ENCODE results near the gene C12orf42. TPM values are rescaled to one million over a fixed set of nuclear protein-coding genes. Genes with fewer than 3 reads are reported as not detected.
A peak's percentile ranks its signal among the peaks of the same experiment; 100 is the strongest.

Gene C12orf42
- not detected for total RNA-seq

GRCh38 chr12:103495469-103496456 is at the start of gene C12orf42:
TSS of gene C12orf42 (minus strand) at chr12:103495968. CDS start at chr12:103478426, 17,542 bp downstream.
- H3K36me3 Mint-ChIP-seq (ENCODE audit: low read depth) = no peaks in the 10 kb centered on the region
- H3K27me3 Mint-ChIP-seq (ENCODE audit: low read depth) = peaks cover 34% of the 10 kb centered on the region
- peaks cover 29% of the 10 kb centered on the region for H3K4me1 Mint-ChIP-seq (ENCODE audit: low read depth)
- H3K4me3 Mint-ChIP-seq = peak within 1 kb of the TSS; percentile 57
- H3K9me3 Mint-ChIP-seq = peaks cover 6% of the 10 kb centered on the region
- DNase-seq = peak; percentile 77
- H3K27ac Mint-ChIP-seq = no peak within 1 kb of the TSS
- CTCF ChIA-PET = interaction anchor here (0.5 to 4.5 kb wide), 5 partner anchors 9 to 550 kb away, joined by 3 to 40 read pairs (median 4); no protein-coding TSS in a partner anchor
- intact Hi-C loops (cut with micrococcal nuclease) = loop anchor here (1.0 to 5.0 kb wide), 5 partner anchors 10 to 612 kb away; no protein-coding TSS in a partner anchor

- DNase-seq = no peak
- Mint-ChIP-seq H3K4me3 (no peak overlapping the region), H3K36me3 (ENCODE audit: low read depth) (no peaks in the 10 kb centered on the region), H3K27me3 (ENCODE audit: low read depth) (peaks cover 4% of the 10 kb centered on the region), H3K27ac (no peak overlapping the region), H3K9me3 (no peaks in the 10 kb centered on the region), H3K4me1 (ENCODE audit: low read depth) (no peaks in the 10 kb centered on the region)
- CTCF ChIA-PET = interaction anchor here (0.8 kb wide), 1 partner anchor 46 kb away, joined by 4 read pairs; the partner anchor contains the start of gene C12orf42
- intact Hi-C loops (cut with micrococcal nuclease) = no loop called here
These were observed 46.3 kb upstream of the C12orf42 start for GRCh38 chr12:103542078-103542477.

GRCh38 chr12:103540319-103540718 is 44.6 kb upstream of the C12orf42 start:
- H3K27me3 Mint-ChIP-seq (ENCODE audit: low read depth) = peaks cover 2% of the 10 kb centered on the region
- H3K4me3 Mint-ChIP-seq = no peak overlapping the region
- no peak overlapping the region for H3K27ac Mint-ChIP-seq
- CTCF ChIA-PET = interaction anchor here (0.9 to 1.3 kb wide), 2 partner anchors 9 to 656 kb away, joined by 3 to 4 read pairs; no protein-coding TSS in a partner anchor
- H3K4me1 Mint-ChIP-seq (ENCODE audit: low read depth) = no peaks in the 10 kb centered on the region
- intact Hi-C loops (cut with micrococcal nuclease) = no loop called here
- no peaks in the 10 kb centered on the region for H3K36me3 Mint-ChIP-seq (ENCODE audit: low read depth)
- H3K9me3 Mint-ChIP-seq = no peaks in the 10 kb centered on the region
- no peak for DNase-seq

- CTCF ChIA-PET = interaction anchor here (1.1 kb wide), 1 partner anchor 10 kb away, joined by 3 read pairs; no protein-coding TSS in a partner anchor
- intact Hi-C loops (cut with micrococcal nuclease) = no loop called here
- Mint-ChIP-seq H3K4me1 (ENCODE audit: low read depth) (no peaks in the 10 kb centered on the region), H3K9me3 (no peaks in the 10 kb centered on the region), H3K36me3 (ENCODE audit: low read depth) (no peaks in the 10 kb centered on the region), H3K4me3 (no peak overlapping the region), H3K27me3 (ENCODE audit: low read depth) (peaks cover 2% of the 10 kb centered on the region), H3K27ac (no peak overlapping the region)
- peak; percentile 12 for DNase-seq
These were observed 42.6 kb upstream of the C12orf42 start for GRCh38 chr12:103538397-103538796.

GRCh38 chr12:103530307-103531066 is 34.7 kb upstream of the C12orf42 start:
- intact Hi-C loops (cut with micrococcal nuclease) = loop anchor here (2.0 kb wide), 1 partner anchor 16 kb away; no protein-coding TSS in a partner anchor
- Mint-ChIP-seq H3K4me1 (ENCODE audit: low read depth) (peaks cover 7% of the 10 kb centered on the region), H3K36me3 (ENCODE audit: low read depth) (no peaks in the 10 kb centered on the region), H3K27me3 (ENCODE audit: low read depth) (peaks cover 3% of the 10 kb centered on the region), H3K27ac (no peak overlapping the region), H3K9me3 (no peaks in the 10 kb centered on the region), H3K4me3 (no peak overlapping the region)
- DNase-seq = peak; percentile 34
- CTCF ChIA-PET = interaction anchor here (2.4 kb wide), 1 partner anchor 18 kb away, joined by 10 read pairs; no protein-coding TSS in a partner anchor

- H3K27ac Mint-ChIP-seq = no peak overlapping the region
- intact Hi-C loops (cut with micrococcal nuclease) = no loop called here
- H3K27me3 Mint-ChIP-seq (ENCODE audit: low read depth) = peaks cover 3% of the 10 kb centered on the region
- H3K4me1 Mint-ChIP-seq (ENCODE audit: low read depth) = peaks cover 7% of the 10 kb centered on the region
- no peak for DNase-seq
- no peaks in the 10 kb centered on the region for H3K9me3 Mint-ChIP-seq
- H3K36me3 Mint-ChIP-seq (ENCODE audit: low read depth) = no peaks in the 10 kb centered on the region
- CTCF ChIA-PET = interaction anchor here (0.6 to 2.4 kb wide), 2 partner anchors 19 to 32 kb away, joined by 3 to 10 read pairs; no protein-coding TSS in a partner anchor
- H3K4me3 Mint-ChIP-seq = no peak overlapping the region
These were observed 33.5 kb upstream of the C12orf42 start for GRCh38 chr12:103529306-103529705.

GRCh38 chr12:103524238-103524875 is 28.6 kb upstream of the C12orf42 start:
- CTCF ChIA-PET = interaction anchor here (0.5 kb wide), 1 partner anchor 51 kb away, joined by 3 read pairs; no protein-coding TSS in a partner anchor
- no peak for DNase-seq
- no peaks in the 10 kb centered on the region for H3K9me3 Mint-ChIP-seq
- intact Hi-C loops (cut with micrococcal nuclease) = no loop called here
- H3K27me3 Mint-ChIP-seq (ENCODE audit: low read depth) = peaks cover 5% of the 10 kb centered on the region
- H3K27ac Mint-ChIP-seq = no peak overlapping the region
- no peaks in the 10 kb centered on the region for H3K4me1 Mint-ChIP-seq (ENCODE audit: low read depth)
- H3K4me3 Mint-ChIP-seq = no peak overlapping the region
- no peaks in the 10 kb centered on the region for H3K36me3 Mint-ChIP-seq (ENCODE audit: low read depth)

GRCh38 chr12:103523771-103524170 is 28.0 kb upstream of the C12orf42 start:
- Mint-ChIP-seq H3K27ac (no peak overlapping the region), H3K27me3 (ENCODE audit: low read depth) (peaks cover 5% of the 10 kb centered on the region), H3K4me1 (ENCODE audit: low read depth) (peaks cover 2% of the 10 kb centered on the region), H3K36me3 (ENCODE audit: low read depth) (no peaks in the 10 kb centered on the region), H3K4me3 (no peak overlapping the region), H3K9me3 (no peaks in the 10 kb centered on the region)
- intact Hi-C loops (cut with micrococcal nuclease) = no loop called here
- DNase-seq = no peak
- CTCF ChIA-PET = interaction anchor here (0.5 to 1.1 kb wide), 2 partner anchors 21 to 52 kb away, joined by 3 read pairs; no protein-coding TSS in a partner anchor

- Mint-ChIP-seq H3K9me3 (no peaks in the 10 kb centered on the region), H3K27ac (no peak overlapping the region), H3K4me3 (no peak overlapping the region), H3K36me3 (ENCODE audit: low read depth) (no peaks in the 10 kb centered on the region), H3K4me1 (ENCODE audit: low read depth) (peaks cover 2% of the 10 kb centered on the region), H3K27me3 (ENCODE audit: low read depth) (peaks cover 4% of the 10 kb centered on the region)
- DNase-seq = no peak
- intact Hi-C loops (cut with micrococcal nuclease) = no loop called here
- CTCF ChIA-PET = no interaction called here
These were observed 25.0 kb upstream of the C12orf42 start for GRCh38 chr12:103520686-103521215.

GRCh38 chr12:103519632-103520031 is 23.9 kb upstream of the C12orf42 start:
- Mint-ChIP-seq H3K9me3 (no peaks in the 10 kb centered on the region), H3K36me3 (ENCODE audit: low read depth) (no peaks in the 10 kb centered on the region), H3K4me1 (ENCODE audit: low read depth) (peaks cover 2% of the 10 kb centered on the region), H3K27me3 (ENCODE audit: low read depth) (peaks cover 4% of the 10 kb centered on the region), H3K27ac (no peak overlapping the region), H3K4me3 (no peak overlapping the region)
- CTCF ChIA-PET = no interaction called here
- DNase-seq = no peak
- intact Hi-C loops (cut with micrococcal nuclease) = no loop called here

- H3K4me3 Mint-ChIP-seq = no peak overlapping the region
- H3K27me3 Mint-ChIP-seq (ENCODE audit: low read depth) = peaks cover 4% of the 10 kb centered on the region
- H3K36me3 Mint-ChIP-seq (ENCODE audit: low read depth) = no peaks in the 10 kb centered on the region
- DNase-seq = no peak
- peaks cover 7% of the 10 kb centered on the region for H3K4me1 Mint-ChIP-seq (ENCODE audit: low read depth)
- H3K27ac Mint-ChIP-seq = no peak overlapping the region
- intact Hi-C loops (cut with micrococcal nuclease) = no loop called here
- CTCF ChIA-PET = no interaction called here
- peaks cover 4% of the 10 kb centered on the region for H3K9me3 Mint-ChIP-seq
These were observed 23.1 kb upstream of the C12orf42 start for GRCh38 chr12:103518899-103519298.

Measured in activated naive CD4-positive, alpha-beta T cell treated with anti-CD3 and anti-CD28 coated beads for 36 hours (primary cell).